Measurements from ENCODE around the gene PI4K2A.
A peak's percentile ranks its signal among the peaks of the same experiment; 100 is the strongest.

PI4K2A gene

DNA sequence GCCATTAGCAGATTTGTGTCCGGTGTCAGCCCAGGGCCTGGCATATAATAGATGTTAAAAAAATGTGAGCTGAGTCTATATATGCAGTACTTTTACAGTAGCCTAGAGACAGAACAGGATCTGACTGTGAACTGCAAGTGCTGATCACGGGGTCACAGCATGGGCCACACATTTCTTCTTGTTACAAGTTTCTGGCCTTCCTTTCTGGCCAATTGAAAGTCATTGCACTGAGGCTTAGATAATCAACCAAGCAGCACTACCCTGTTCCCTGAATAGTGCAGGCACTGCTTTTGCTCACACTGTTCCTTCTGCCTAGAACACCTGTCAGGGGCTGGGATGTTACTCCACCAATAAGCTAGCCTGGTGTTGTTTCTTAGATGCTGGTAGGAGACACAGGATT is 67.7 kb downstream of the PI4K2A start:
- Histone ChIP-seq H3K27ac (ENCODE audit: low read depth, low read length) (no peak overlapping the region), H4K12ac (ENCODE audit: low read depth, low read length) (no peak overlapping the region), H3K4me3 (ENCODE audit: low read depth, low read length) (no peak overlapping the region), H2AK5ac (ENCODE audit: low read length) (no peak overlapping the region), H2AFZ (ENCODE audit: insufficient read depth, low read length, poor library complexity) (no peak overlapping the region), H3K9me3 (ENCODE audit: insufficient read depth, low read depth, low read length) (no peaks in the 10 kb centered on the region), H4K8ac (ENCODE audit: low read depth, low read length) (no peak overlapping the region), H3K18ac (ENCODE audit: low read length) (no peak overlapping the region), H3K79me2 (ENCODE audit: control insufficient read depth, insufficient read depth, low read length, poor library complexity) (peaks cover 2% of the 10 kb centered on the region), H3K4ac (ENCODE audit: low read depth, low read length) (no peak overlapping the region), H3K14ac (ENCODE audit: low read length) (no peak overlapping the region), H3K36me3 (ENCODE audit: control insufficient read depth in 1 of 2, insufficient read depth in 2 of 2, low read length in 2 of 2) (no peaks in the 10 kb centered on the region), H3K27me3 (ENCODE audit: insufficient read depth, low read length) (no peaks in the 10 kb centered on the region), H3K4me2 (ENCODE audit: low read length) (no peak overlapping the region), H2BK5ac (ENCODE audit: low read depth, low read length, poor library complexity) (no peak overlapping the region), H2BK12ac (ENCODE audit: low read length) (no peak overlapping the region), H4K91ac (ENCODE audit: low read depth, low read length) (no peak overlapping the region), H3K4me1 (ENCODE audit: control insufficient read depth in 1 of 2, insufficient read depth in 2 of 2, low read length in 2 of 2) (peaks cover 6% of the 10 kb centered on the region in 2 experiments), H3K23ac (ENCODE audit: low read length) (no peak overlapping the region), H3K79me1 (ENCODE audit: low read length) (peaks cover 3% of the 10 kb centered on the region), H2BK120ac (ENCODE audit: insufficient read depth, low read length, poor library complexity) (no peak overlapping the region), H3K9ac (ENCODE audit: low read length) (no peak overlapping the region)
- no CpG with 5 or more reads among the region's 2 CpGs for WGBS (ENCODE audit: extremely low coverage, insufficient coverage, insufficient read length)
- DNase-seq = peak in 1 of 2 donors; percentile 56

DNA sequence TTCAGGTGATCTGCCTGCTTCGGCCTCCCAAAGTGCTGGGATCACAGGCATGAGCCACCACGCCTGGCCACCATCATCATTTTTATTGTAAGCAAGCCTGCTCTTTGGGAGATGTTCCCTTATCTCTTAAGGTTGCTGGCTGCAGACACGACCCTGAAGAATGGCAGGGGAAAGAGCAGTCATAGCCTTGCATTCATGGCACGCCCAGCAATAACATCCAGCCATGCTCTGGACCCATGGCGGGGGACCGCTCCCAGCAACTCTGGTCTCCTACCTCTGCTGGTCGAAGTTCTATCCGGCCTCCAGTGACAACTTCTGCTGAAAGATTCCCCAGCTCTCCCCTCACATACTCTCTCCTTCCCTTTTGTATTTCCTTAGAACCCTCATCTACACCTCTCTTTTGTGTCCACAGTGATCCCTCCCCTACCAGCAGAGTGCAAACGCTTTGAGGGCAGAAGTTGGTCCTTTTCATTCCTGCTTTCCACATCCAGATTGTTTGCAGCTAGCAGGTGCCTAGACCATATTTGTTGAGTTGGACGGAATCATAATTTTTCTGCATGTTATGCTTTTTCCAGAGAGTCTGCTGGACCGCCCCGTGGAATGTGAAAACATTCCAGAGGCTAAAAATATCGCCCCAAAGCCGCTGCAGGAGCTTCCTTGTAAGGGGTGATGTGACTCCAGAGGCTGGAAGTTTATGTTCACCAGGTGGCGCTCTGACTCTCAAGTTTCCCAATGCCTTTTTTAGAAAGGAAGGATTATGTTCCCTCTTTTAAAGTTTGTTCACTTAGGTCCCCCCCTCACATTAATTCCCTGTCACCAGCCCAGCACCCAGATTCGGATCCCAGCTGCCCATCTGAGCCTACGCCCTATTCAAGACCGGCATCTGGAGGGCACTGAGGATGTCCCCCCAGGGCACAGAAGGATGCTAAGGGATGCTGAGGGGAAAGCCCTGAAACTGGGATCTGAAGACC is 68.8 kb downstream of the PI4K2A start:
- Histone ChIP-seq H3K4ac (ENCODE audit: low read depth, low read length) (no peak overlapping the region), H3K4me1 (ENCODE audit: control insufficient read depth in 1 of 2, insufficient read depth in 2 of 2, low read length in 2 of 2) (peaks cover 7 to 9% of the 10 kb centered on the region in 2 experiments), H2BK5ac (ENCODE audit: low read depth, low read length, poor library complexity) (no peak overlapping the region), H4K8ac (ENCODE audit: low read depth, low read length) (no peak overlapping the region), H3K23ac (ENCODE audit: low read length) (no peak overlapping the region), H3K36me3 (ENCODE audit: control insufficient read depth in 1 of 2, insufficient read depth in 2 of 2, low read length in 2 of 2) (no peaks in the 10 kb centered on the region), H3K27ac (ENCODE audit: low read depth, low read length) (no peak overlapping the region), H4K91ac (ENCODE audit: low read depth, low read length) (no peak overlapping the region), H3K4me2 (ENCODE audit: low read length) (no peak overlapping the region), H3K9me3 (ENCODE audit: insufficient read depth, low read depth, low read length) (no peaks in the 10 kb centered on the region), H2BK120ac (ENCODE audit: insufficient read depth, low read length, poor library complexity) (no peak overlapping the region), H3K79me2 (ENCODE audit: control insufficient read depth, insufficient read depth, low read length, poor library complexity) (peaks cover 8% of the 10 kb centered on the region), H3K9ac (ENCODE audit: low read length) (no peak overlapping the region), H2AFZ (ENCODE audit: insufficient read depth, low read length, poor library complexity) (no peak overlapping the region), H3K27me3 (ENCODE audit: insufficient read depth, low read length) (no peaks in the 10 kb centered on the region), H3K18ac (ENCODE audit: low read length) (no peak overlapping the region), H2AK5ac (ENCODE audit: low read length) (no peak overlapping the region), H2BK12ac (ENCODE audit: low read length) (no peak overlapping the region), H3K4me3 (ENCODE audit: low read depth, low read length) (no peak overlapping the region), H3K14ac (ENCODE audit: low read length) (no peak overlapping the region), H4K12ac (ENCODE audit: low read depth, low read length) (no peak overlapping the region), H3K79me1 (ENCODE audit: low read length) (peaks cover 10% of the 10 kb centered on the region)
- DNase-seq = peak; percentile 58 to 73
- WGBS (ENCODE audit: extremely low coverage, insufficient coverage, insufficient read length) = no CpG with 5 or more reads among the region's 18 CpGs

GRCh38 chr10:97711640-97712572 is 71.4 kb downstream of the PI4K2A start:
- Histone ChIP-seq H3K27ac (ENCODE audit: low read depth, low read length) (no peak overlapping the region), H3K18ac (ENCODE audit: low read length) (no peak overlapping the region), H3K9ac (ENCODE audit: low read length) (no peak overlapping the region), H3K4ac (ENCODE audit: low read depth, low read length) (no peak overlapping the region), H2AK5ac (ENCODE audit: low read length) (no peak overlapping the region), H3K79me2 (ENCODE audit: control insufficient read depth, insufficient read depth, low read length, poor library complexity) (peaks cover 12% of the 10 kb centered on the region), H3K79me1 (ENCODE audit: low read length) (peaks cover 14% of the 10 kb centered on the region), H3K23ac (ENCODE audit: low read length) (no peak overlapping the region), H3K27me3 (ENCODE audit: insufficient read depth, low read length) (no peaks in the 10 kb centered on the region), H2BK12ac (ENCODE audit: low read length) (no peak overlapping the region), H4K8ac (ENCODE audit: low read depth, low read length) (no peak overlapping the region), H2BK5ac (ENCODE audit: low read depth, low read length, poor library complexity) (no peak overlapping the region), H3K4me1 (ENCODE audit: control insufficient read depth in 1 of 2, insufficient read depth in 2 of 2, low read length in 2 of 2) (peaks cover 10 to 16% of the 10 kb centered on the region in 2 experiments), H4K12ac (ENCODE audit: low read depth, low read length) (no peak overlapping the region), H2BK120ac (ENCODE audit: insufficient read depth, low read length, poor library complexity) (no peak overlapping the region), H3K4me2 (ENCODE audit: low read length) (no peak overlapping the region), H4K91ac (ENCODE audit: low read depth, low read length) (no peak overlapping the region), H3K9me3 (ENCODE audit: insufficient read depth, low read depth, low read length) (no peaks in the 10 kb centered on the region), H3K36me3 (ENCODE audit: control insufficient read depth in 1 of 2, insufficient read depth in 2 of 2, low read length in 2 of 2) (peaks cover 0 to under 1% of the 10 kb centered on the region in 2 experiments), H3K14ac (ENCODE audit: low read length) (no peak overlapping the region), H3K4me3 (ENCODE audit: low read depth, low read length) (no peak overlapping the region), H2AFZ (ENCODE audit: insufficient read depth, low read length, poor library complexity) (no peak overlapping the region)
- WGBS (ENCODE audit: extremely low coverage, insufficient coverage, insufficient read length) = no CpG with 5 or more reads among the region's 9 CpGs
- DNase-seq = no peak

- H3K79me1 ChIP-seq (ENCODE audit: low read length) = peaks cover 14% of the 10 kb centered on the region
- H2BK12ac ChIP-seq (ENCODE audit: low read length) = peak within 1 kb of the TSS; percentile 35
- no peaks in the 10 kb centered on the region for H3K9me3 ChIP-seq (ENCODE audit: insufficient read depth, low read depth, low read length)
- peak in 1 of 2 donors; percentile 43 for DNase-seq
- H3K4me3 ChIP-seq (ENCODE audit: low read depth, low read length) = peak within 1 kb of the TSS; percentile 93
- peak within 1 kb of the TSS; percentile 87 for H3K23ac ChIP-seq (ENCODE audit: low read length)
- H3K79me2 ChIP-seq (ENCODE audit: control insufficient read depth, insufficient read depth, low read length, poor library complexity) = peaks cover 12% of the 10 kb centered on the region
- H3K14ac ChIP-seq (ENCODE audit: low read length) = peak within 1 kb of the TSS; percentile 97
- no peaks in the 10 kb centered on the region for H3K27me3 ChIP-seq (ENCODE audit: insufficient read depth, low read length)
- peak within 1 kb of the TSS; percentile 97 for H4K12ac ChIP-seq (ENCODE audit: low read depth, low read length)
- H2BK5ac ChIP-seq (ENCODE audit: low read depth, low read length, poor library complexity) = peak within 1 kb of the TSS; percentile 61
- peak within 1 kb of the TSS; percentile 75 for H3K4ac ChIP-seq (ENCODE audit: low read depth, low read length)
- no CpG with 5 or more reads among the region's 37 CpGs for WGBS (ENCODE audit: extremely low coverage, insufficient coverage, insufficient read length)
- peak within 1 kb of the TSS; percentile 94 for H4K8ac ChIP-seq (ENCODE audit: low read depth, low read length)
- peak within 1 kb of the TSS; percentile 97 for H3K18ac ChIP-seq (ENCODE audit: low read length)
- H3K4me2 ChIP-seq (ENCODE audit: low read length) = peak within 1 kb of the TSS; percentile 98
- H3K27ac ChIP-seq (ENCODE audit: low read depth, low read length) = peak within 1 kb of the TSS; percentile 74
- H2AK5ac ChIP-seq (ENCODE audit: low read length) = peak within 1 kb of the TSS; percentile 91
- H4K91ac ChIP-seq (ENCODE audit: low read depth, low read length) = peak within 1 kb of the TSS; percentile 75
- peaks cover 7 to 10% of the 10 kb centered on the region in 2 experiments for H3K36me3 ChIP-seq (ENCODE audit: control insufficient read depth in 1 of 2, insufficient read depth in 2 of 2, low read length in 2 of 2)
- H3K9ac ChIP-seq (ENCODE audit: low read length) = peak within 1 kb of the TSS; percentile 81
- peak within 1 kb of the TSS; percentile 87 for H2AFZ ChIP-seq (ENCODE audit: insufficient read depth, low read length, poor library complexity)
- H3K4me1 ChIP-seq (ENCODE audit: control insufficient read depth in 1 of 2, insufficient read depth in 2 of 2, low read length in 2 of 2) = peaks cover 10 to 21% of the 10 kb centered on the region in 2 experiments
- peak within 1 kb of the TSS; percentile 81 for H2BK120ac ChIP-seq (ENCODE audit: insufficient read depth, low read length, poor library complexity)
Measured at GRCh38 chr10:97713339-97713825, 72.9 kb downstream of the PI4K2A start, which contains the start of gene MARVELD1. MARVELD1 (plus strand) TSS chr10:97713730; CDS start chr10:97713877, 147 bp downstream.
